IPS-20b (cell line): ENCODE results near the gene PRDM2.
"Not testable (repeated sequence)": the region's sequence is repeated elsewhere in the genome, so short reads cannot be mapped to it uniquely, and the experiment has no call there.

ENCODE experiments used
- H3K27ac ChIP-seq: one replicate; pipeline ENCODE4 v1.5.1; 2013; ENCODE audit warnings: low read length
- H3K27me3 ChIP-seq: 2 replicates; pipeline ENCODE4 v1.6.1; 2013; ENCODE audit warnings: mild to moderate bottlenecking, low read length, inconsistent platforms; ENCODE audit not compliant: insufficient read depth
- H3K36me3 ChIP-seq: 2 replicates; pipeline ENCODE4 v1.6.1; 2013; ENCODE audit warnings: low read depth, mild to moderate bottlenecking, inconsistent platforms, low read length, moderate library complexity; ENCODE audit not compliant: insufficient read depth
- H3K4me1 ChIP-seq: 2 replicates; pipeline ENCODE4 v1.6.1; 2013; ENCODE audit warnings: mild to moderate bottlenecking, control low read depth, inconsistent platforms, low read length, moderate library complexity; ENCODE audit not compliant: insufficient read depth
- H3K4me3 ChIP-seq: 2 replicates; pipeline ENCODE4 v1.5.1; 2013; ENCODE audit warnings: mild to moderate bottlenecking, low read length, inconsistent platforms
- H3K9ac ChIP-seq: 2 replicates; pipeline ENCODE4 v1.6.1; 2013; ENCODE audit warnings: low read depth, mild to moderate bottlenecking, inconsistent platforms, low read length, moderate library complexity
- H3K9me3 ChIP-seq: 2 replicates; pipeline ENCODE4 v1.6.1; 2013; ENCODE audit warnings: mild to moderate bottlenecking, low read depth, low read length, inconsistent platforms; ENCODE audit not compliant: insufficient read depth

Gene PRDM2

DNA sequence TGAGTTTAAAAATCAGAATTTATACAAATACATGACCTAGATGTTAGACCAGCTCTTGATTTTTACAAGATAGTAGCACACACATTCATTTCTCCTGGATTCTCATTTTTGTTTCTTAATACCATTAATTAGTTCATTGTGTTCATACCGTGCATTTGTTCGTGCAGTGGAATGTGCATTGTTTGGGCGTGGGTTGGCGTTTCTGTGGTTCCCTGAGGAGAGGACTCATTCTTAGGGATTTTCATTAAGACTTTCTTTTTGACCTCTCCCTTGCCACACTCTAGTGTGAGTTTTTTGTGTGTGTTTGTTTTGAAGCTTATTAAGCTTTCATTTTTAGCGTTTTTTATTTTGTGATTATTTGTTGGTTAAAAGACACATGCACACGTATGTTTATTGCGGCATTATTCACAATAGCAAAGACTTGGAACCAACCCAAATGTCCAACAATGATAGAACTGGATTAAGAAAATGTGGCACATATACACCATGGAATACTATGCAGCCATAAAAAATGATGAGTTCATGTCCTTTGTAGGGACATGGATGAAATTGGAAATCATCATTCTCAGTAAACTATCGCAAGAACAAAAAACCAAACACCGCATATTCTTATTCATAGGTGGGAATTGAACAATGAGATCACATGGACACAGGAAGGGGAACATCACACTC is 15.8 kb downstream of the PRDM2 start:
- not testable (repeated sequence) for H3K27ac ChIP-seq, H3K36me3 ChIP-seq, H3K9me3 ChIP-seq, H3K4me1 ChIP-seq, H3K4me3 ChIP-seq, H3K9ac ChIP-seq
- peaks cover 26% of the 10 kb centered on the region for H3K27me3 ChIP-seq

DNA sequence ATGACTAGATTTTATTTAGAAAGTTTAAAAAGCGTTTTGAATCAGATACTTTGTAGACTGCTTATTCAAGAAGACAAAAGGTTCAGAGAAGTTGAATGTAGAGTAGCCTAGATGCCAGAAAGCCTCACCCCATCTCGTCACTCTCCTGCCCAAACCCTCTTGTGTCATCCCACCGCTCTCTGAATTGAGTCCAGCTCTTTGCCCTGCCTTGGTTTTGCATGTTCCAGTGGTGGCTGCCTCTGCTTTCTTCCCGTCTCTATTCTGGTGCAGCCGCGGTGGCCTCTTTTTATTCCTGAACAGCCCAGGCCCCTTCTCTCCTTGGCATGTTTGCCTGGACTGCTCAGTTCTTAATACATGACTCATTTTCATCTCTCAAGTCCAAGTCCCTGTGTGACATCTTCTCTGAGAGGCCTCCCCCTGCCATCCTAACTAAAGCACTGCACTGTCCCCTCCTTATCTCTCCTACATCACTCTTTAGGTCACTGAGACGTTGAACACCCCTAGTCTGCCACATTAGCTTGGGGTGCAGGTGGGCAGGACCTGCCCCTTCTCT is 22.9 kb downstream of the PRDM2 start:
- Histone ChIP-seq H3K4me1 (0 out of 2 replicates have a peak, but pooled peaks cover 2% of the 10 kb centered on the region), H3K27me3 (peaks cover 89% of the 10 kb centered on the region), H3K27ac (no peak overlapping the region), H3K9ac (no peak overlapping the region), H3K9me3 (no peaks in the 10 kb centered on the region), H3K36me3 (no peaks in the 10 kb centered on the region), H3K4me3 (no peak overlapping the region)

DNA sequence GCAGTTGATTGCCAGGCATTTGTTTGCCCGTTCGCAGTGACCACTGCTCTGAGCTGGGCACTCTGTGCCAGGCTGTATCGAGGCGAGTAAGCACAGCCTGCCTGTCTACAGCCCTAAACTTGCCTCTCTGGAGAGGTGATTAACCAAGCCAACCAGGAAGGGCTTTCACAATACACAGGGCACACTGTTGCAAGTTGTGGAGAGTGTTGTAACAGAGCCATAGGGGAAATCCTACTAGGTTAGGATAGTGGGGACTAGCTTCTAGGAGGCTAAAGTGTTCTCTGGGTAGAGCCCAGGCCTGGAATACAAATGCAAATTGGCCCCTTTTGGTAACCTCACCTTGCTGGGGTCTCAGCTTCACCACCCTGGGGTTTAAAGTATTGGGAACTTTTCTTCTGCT is 23.8 kb downstream of the PRDM2 start:
- Histone ChIP-seq H3K4me1 (0 out of 2 replicates have a peak, but pooled peaks cover 2% of the 10 kb centered on the region), H3K27me3 (peaks cover 82% of the 10 kb centered on the region), H3K27ac (no peak overlapping the region), H3K4me3 (no peak overlapping the region), H3K9me3 (no peaks in the 10 kb centered on the region), H3K36me3 (no peaks in the 10 kb centered on the region), H3K9ac (no peak overlapping the region)

DNA sequence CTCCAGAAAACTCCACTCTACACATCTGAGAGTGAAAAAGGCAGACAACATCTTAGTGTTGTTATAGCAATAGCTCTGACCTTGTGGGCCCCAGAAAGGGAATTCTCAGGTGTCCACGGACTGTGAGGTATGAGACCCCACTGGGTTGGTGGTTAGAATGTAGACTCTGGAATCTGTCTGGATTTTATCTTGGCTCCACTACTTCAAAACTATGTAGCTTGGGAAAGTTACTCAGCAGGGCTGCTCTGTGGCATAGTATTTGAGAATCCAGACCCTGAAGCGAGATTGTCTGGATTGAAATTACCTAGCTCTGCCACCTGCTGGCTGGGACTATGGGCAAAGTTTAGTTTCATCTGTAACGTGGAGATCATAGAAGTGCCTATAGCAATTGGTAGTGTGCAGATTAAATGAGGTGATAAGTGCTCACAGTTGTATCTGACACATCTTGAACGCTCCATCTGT is 25.8 kb downstream of the PRDM2 start:
- no peak overlapping the region for H3K27ac ChIP-seq

DNA sequence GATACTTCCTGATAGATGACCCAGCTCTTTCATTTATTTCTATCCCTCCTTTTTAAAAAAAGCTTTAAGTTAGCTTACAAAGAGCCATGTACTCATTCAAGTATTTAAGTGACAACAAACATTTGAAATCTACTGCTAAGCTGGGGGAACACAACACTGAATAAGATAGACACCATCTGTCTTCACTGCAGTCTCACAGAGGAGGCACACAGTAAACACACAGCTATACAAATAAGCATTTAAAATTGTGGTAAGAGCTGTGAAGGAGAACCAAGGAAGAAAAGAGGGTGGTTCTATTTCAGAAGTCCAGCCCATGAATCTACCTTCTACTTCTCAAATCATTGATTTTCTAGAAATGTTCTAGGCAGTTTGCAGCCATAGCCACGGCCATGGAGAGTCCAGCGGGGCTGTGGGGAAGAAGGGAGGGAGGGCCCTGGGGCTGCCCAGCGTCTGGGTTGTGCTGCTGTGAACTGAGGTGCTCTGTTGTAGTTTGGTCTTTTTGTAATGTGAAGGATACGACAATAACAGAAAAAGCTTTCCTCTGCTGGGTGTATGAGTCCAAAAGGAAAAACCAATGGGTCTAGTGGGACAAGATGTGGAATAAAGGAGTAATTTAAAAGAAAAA is 28.2 kb downstream of the PRDM2 start:
- Histone ChIP-seq H3K9me3 (no peaks in the 10 kb centered on the region), H3K36me3 (peaks cover 5% of the 10 kb centered on the region; the same call in 1 of the 2 replicates), H3K27ac (no peak overlapping the region), H3K4me3 (no peak overlapping the region), H3K4me1 (0 out of 2 replicates have a peak, but pooled peaks cover 2% of the 10 kb centered on the region), H3K27me3 (peaks cover 40% of the 10 kb centered on the region), H3K9ac (no peak overlapping the region)

More for the DNA sequence above, 25.8 kb downstream of the PRDM2 start:
- H3K9ac ChIP-seq, result no peak overlapping the region
- no peaks in the 10 kb centered on the region for H3K9me3 ChIP-seq
- peaks cover 64% of the 10 kb centered on the region for H3K27me3 ChIP-seq
- no peaks in the 10 kb centered on the region for H3K36me3 ChIP-seq
- H3K4me3 ChIP-seq, result no peak overlapping the region
- 0 out of 2 replicates have a peak, but pooled peaks cover 2% of the 10 kb centered on the region for H3K4me1 ChIP-seq

DNA sequence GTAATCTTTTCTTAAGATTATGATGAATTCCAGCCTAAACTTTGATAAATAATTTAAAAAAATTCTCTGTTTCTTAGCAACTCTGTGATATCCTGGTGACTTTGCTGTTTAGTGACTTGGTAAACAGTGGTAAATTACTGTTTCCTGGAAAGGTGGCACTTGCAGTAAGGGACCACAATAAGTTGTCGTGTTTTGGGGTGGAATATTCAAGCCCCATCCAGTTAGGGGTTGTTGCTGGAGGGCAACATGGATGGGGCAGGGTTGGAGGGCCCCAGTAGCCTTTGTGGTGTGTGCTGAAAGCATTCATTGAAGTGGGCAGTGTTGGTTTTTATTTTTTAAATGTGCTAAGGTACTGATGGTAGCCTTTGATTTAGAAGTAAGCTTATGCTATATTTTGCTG is 30.3 kb downstream of the PRDM2 start:
- no peaks in the 10 kb centered on the region for H3K9me3 ChIP-seq
- H3K27ac ChIP-seq, result no peak overlapping the region
- H3K4me3 ChIP-seq, result no peak overlapping the region
- no peak overlapping the region for H3K9ac ChIP-seq
- H3K4me1 ChIP-seq, result no peaks in the 10 kb centered on the region
- peaks cover 5% of the 10 kb centered on the region; the same call in 1 of the 2 replicates for H3K36me3 ChIP-seq
- peaks cover 19% of the 10 kb centered on the region for H3K27me3 ChIP-seq

DNA sequence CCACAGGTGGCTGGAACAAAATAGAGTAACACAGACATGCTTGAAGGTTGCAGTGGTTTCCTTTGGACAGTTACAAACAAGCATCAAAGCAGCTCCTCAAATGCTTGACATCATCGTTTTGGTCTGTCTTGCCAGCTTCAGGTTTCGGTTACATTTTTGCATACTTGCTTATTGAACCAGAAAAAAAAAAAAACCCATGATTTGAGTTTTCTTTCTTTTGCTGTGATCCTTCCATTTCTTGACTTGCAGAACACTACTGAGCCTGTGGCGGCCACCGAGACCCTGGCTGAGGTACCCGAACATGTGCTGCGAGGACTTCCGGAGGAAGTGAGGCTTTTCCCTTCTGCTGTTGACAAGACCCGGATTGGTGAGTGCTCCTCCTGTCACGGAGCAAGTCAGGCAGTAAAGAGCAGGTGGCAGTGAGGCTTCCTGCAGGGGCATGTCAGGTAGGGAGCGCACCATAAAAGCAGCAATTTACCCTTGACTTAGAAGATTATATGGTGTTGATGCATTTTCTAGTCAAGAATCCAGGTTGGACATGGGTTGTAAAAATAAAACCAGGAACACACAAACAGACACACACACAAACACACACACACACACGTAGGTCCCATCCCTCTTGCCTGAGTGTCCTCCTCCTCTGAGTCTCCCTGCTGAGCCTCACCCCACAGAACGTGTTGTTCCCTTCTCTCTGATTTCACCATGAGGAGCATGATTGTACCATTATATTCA is 30.9 kb downstream of the PRDM2 start:
- Histone ChIP-seq H3K9ac (no peak overlapping the region), H3K4me3 (no peak overlapping the region), H3K9me3 (no peaks in the 10 kb centered on the region), H3K4me1 (no peaks in the 10 kb centered on the region), H3K27me3 (peaks cover 13% of the 10 kb centered on the region), H3K36me3 (peaks cover 5% of the 10 kb centered on the region; the same call in 1 of the 2 replicates), H3K27ac (no peak overlapping the region)

DNA sequence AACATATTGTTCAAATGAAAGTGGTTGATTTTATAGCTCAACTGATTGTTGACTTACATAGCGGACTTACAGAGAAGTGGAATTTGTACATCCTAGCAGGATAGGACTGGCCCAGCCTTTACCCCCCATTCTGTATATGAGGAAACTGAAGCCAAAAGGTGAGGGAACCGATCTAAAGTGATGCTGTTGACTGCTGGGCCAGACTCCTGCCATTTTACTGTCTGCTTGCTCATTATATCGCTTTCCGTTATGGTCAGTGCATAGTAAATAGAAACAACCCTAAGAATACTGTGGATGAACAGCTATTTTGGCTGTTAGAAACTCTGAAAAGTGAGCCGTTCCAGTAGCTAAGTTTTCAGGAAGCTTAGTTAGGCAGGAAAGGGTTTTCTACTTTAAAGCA is 31.9 kb downstream of the PRDM2 start:
- Histone ChIP-seq H3K27me3 (peaks cover 3% of the 10 kb centered on the region), H3K4me1 (no peaks in the 10 kb centered on the region), H3K9me3 (no peaks in the 10 kb centered on the region), H3K4me3 (no peak overlapping the region), H3K27ac (no peak overlapping the region), H3K36me3 (peaks cover 5% of the 10 kb centered on the region; the same call in 1 of the 2 replicates), H3K9ac (no peak overlapping the region)

DNA sequence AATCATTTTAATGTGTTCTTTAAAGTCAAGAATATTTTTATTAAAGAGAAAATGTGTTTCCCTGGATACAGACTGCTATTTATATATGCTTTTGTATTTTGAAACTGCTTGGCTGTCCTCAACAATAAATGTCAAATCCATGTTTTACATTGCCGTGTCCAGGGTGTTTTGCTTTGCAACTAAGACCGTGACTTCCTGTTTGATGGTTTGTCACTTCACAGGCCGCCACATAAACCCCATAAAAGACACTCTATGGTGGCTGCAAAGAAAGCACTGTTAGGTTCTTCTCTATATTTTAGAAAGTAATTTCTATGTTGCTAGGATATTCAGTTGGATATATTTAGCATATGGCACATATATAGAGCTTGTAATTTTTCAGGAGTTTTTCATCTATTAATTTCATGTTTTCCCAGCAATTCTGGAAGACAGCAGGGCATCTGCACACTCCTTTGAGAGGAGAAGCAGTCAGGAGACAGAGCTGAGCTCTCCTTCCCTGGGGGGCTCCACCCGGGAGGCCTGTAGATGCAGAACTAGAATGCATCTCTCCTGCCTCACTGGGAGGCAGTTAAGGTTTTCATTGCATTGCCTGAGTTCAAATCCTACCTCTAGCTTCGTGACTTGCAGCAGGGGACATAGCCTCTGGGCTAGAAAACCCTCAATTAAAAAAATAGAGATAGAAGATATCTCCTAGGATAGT is 33.1 kb downstream of the PRDM2 start:
- Histone ChIP-seq H3K9ac (no peak overlapping the region), H3K27me3 (no peaks in the 10 kb centered on the region), H3K4me1 (no peaks in the 10 kb centered on the region), H3K9me3 (no peaks in the 10 kb centered on the region), H3K4me3 (no peak overlapping the region), H3K27ac (no peak overlapping the region), H3K36me3 (peaks cover 5% of the 10 kb centered on the region; the same call in 1 of the 2 replicates)

DNA sequence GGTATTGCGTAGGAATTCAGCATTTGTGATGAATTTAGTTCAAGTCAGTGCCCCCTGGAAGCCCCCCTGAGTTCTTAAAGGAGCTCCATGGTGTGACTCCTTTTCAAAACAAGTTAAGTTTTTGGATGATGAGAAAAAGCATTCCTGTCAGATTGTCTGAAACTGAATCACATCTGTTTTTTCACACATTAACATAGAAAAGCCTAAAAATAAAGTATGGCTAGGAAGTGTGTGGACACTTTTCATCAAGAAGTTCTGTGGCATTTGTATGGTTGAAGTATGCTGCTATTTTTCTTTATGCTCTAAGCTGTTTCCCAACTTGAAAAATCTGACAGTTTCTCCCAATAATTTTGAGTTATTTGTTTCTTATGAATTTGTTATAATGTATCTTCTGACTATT is 33.7 kb downstream of the PRDM2 start:
- no peaks in the 10 kb centered on the region for H3K27me3 ChIP-seq
- no peak overlapping the region for H3K9ac ChIP-seq
- no peak overlapping the region for H3K27ac ChIP-seq
- H3K36me3 ChIP-seq, result peaks cover 5% of the 10 kb centered on the region; the same call in 1 of the 2 replicates
- no peak overlapping the region for H3K4me3 ChIP-seq
- H3K9me3 ChIP-seq, result no peaks in the 10 kb centered on the region
- no peaks in the 10 kb centered on the region for H3K4me1 ChIP-seq
